Effector CD8-positive, alpha-beta T cell (primary cell): ENCODE data around the gene WEE1.
A peak's percentile ranks its signal among the peaks of the same experiment; 100 is the strongest.
"Not testable (repeated sequence)": the region's sequence is repeated elsewhere in the genome, so short reads cannot be mapped to it uniquely, and the experiment has no call there.

Experiments used
- DNase-seq: peaks from one replicate; lab custom pipeline; 2025; lab: John Stamatoyannopoulos, UW

WEE1 gene

GRCh38 chr11:9596926-9597464 lies 23.5 kb downstream of the WEE1 start:
- no peak for DNase-seq

DNA sequence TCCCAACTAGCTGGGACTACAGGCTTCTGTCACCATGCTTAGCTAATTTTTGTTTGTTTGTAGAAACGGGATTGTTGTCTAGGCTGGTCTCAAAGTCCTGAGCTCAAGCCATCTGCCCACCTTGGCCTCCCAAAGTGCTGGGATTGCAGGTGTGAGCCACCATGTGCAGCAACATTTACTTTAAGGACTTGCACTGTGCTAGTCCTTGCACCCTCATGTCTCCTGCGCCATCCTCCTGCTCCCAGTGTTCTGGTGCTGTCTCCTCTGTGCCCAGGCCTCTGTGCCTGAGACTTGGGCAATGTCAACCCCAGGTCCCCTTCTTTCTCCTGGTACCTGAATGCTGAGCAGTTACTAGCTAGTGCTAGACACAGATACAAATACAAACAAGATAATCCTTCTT lies 26.7 kb downstream of the WEE1 start:
- no peak for DNase-seq

GRCh38 chr11:9600644-9601036 lies 27.2 kb downstream of the WEE1 start:
- DNase-seq = no peak

DNA sequence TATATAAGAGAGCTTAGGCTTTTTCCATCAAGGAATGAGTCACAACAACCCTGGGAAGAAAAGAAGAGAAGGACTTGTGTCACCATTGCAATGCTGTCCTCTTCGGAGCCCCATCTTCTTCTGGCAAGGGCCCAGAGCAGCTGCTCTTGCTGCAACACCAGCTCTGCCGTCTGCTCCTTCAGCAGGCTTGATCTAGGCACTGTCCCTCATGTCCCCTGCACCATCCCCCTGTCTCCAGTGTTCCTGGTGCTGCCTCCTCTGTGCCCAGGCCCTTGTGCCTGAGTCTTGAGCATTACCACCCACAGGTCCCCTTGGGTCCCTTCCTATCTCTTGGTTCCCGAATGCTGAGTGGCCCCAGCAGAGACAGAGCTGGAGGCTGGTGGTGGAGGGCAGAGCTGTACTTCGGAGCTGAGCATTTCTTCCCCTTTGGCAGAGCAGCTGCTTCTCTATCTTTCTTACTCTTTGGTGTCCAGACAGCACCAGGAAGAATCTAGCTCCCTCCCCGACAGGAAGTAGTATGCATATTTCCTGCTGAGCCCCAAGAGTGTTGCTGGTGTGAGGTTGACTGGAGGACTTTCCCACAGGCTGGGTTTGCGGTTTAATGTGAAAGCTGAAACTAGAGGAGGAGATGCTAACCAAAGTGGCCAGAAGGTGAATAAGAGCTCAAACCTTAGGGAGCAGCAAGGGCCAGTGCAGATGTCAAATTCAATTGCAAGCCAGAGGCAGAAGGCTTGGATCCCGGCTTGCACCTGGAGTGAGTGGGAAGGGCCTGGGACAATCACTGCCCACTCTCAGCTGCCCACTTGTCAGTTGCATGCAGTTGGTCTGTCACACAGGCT lies 27.8 kb downstream of the WEE1 start:
- no peak for DNase-seq

DNA sequence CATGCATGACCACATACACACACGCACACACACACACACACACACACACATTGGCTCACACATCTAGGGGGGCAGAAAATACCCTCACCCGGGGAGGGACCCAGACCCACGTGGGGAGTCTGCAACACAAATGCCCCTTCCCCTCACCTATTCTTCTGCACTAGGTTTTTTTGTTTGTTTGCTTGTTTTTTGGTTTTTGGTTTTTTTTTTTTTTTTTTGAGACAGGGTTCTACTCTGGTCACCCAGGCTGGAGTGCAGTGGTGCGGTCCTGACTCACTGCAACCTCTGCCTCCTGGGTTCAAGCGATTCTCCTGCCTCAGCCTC lies 28.4 kb downstream of the WEE1 start:
- no peak for DNase-seq

DNA sequence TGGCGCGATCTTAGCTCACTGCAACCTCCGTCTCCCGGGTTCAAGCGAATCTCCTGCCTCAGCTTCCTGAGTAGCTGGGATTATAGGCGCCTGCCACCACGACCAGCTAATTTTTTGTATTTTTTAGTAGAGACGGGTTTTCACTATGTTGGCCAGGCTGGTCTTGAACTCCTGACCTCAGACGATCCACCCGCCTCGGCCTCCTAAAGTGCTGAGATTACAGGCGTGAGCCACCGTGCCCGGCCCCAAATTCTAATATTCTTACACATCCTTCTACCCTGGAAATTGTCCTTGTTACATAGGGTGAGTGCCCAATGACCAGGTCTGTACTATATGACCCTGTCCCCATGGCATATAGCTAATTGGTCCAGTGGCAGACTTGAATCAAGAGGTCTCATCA lies 29.7 kb downstream of the WEE1 start:
- DNase-seq = not testable (repeated sequence)

GRCh38 chr11:9604134-9604533 lies 30.7 kb downstream of the WEE1 start:
- no peak for DNase-seq

- no peak for DNase-seq
These were observed 32.3 kb downstream of the WEE1 start for GRCh38 chr11:9605742-9606141.

DNA sequence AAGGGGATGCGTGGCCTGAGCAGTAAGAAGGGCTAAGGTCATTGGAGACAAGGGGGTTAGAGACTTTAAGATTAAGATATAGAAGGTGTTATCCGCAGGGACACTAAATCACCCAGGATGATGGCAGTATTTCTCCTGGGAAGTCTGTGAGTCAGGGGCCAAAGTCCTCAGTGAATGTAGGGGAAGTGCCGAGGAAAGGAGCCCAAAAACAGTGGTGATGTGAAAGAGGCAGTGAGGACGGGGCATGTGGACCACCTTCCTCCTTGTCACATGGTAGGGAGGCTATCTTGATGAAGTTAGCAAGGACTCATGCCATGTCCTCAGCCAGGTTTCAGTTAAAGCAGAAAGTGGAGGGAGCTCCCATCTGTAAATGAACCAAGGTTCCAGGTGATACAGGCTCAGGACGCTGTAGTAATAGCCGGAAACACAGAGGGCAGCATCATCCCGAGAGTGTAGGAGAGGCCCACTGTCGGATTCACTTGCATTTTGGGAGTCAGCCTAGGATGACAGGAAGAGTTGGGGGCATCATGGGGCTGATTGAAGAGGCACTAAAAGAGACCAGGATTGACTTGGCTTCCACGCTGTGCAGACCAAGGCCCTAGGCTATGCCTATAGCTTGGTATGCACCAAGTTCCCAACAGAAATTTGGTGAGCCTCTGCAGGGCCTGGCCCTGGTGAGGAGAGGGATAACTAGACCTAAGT lies 33.5 kb downstream of the WEE1 start:
- DNase-seq = no peak

- DNase-seq = no peak
These were observed 34.0 kb downstream of the WEE1 start for GRCh38 chr11:9607511-9607899.

DNA sequence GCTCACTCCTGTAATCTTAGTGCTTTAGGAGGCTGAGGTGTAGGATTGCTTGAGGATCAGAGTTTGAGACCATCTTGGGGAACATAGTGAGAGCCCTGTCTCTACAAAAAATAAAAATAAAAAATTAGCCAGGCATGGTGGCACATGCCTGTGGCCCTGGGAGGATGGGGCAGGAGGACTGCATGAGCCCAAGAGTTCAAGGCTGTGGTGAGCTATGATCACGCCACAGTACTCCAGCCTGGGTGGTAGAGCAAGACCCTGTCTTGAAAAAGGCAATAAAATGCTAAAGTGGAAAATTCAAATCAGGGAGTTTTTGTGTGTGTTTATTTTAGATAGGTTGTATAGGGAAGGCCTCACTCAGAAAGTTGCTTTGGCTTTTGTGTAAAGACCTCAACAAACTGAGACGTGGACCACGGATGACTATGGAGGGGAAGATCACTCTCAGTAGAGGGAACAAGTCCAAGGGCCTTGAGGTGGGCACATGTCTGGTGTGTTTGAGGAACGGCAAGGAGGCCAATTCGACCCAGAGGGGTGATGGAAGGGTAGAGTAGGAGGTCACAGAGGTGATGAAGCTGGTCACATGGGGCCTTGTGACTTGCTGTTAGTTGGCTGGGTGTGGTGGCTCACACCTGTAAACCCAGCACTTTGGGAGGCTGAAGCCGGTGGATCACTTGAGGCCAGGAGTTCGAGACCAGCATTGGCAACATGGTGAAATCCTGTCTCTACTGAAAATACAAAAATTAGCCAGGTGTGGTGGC lies 35.7 kb downstream of the WEE1 start:
- DNase-seq = no peak

GRCh38 chr11:9609841-9610240 lies 36.4 kb downstream of the WEE1 start:
- DNase-seq = no peak

GRCh38 chr11:9613118-9613829 lies 39.8 kb downstream of the WEE1 start:
- DNase-seq = peak; percentile 71

GRCh38 chr11:9613830-9614762 lies 40.6 kb downstream of the WEE1 start:
- DNase-seq = peak; percentile 76

DNA sequence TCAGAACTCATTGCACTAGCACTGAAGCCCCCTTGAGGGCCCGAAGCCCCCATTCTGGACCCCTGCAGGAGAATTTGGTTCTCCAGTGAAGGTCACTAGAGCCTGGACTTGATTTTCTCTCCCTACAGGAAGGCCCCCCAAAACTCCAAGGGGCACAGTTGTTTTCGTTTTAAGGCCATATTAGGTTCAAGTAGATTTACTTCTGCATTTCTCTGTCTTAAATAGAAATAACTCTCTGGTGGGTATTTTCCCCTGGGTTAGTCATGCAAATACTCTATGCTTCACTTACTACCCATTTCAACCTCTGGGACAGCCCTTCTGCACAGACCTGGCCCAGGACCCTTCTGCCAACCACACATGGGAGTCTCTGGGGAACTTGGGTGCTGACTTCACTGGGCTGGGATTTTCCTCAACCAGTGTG lies 41.6 kb downstream of the WEE1 start:
- DNase-seq = no peak

- DNase-seq = no peak
These were observed 42.7 kb downstream of the WEE1 start for GRCh38 chr11:9616042-9616675.

- no peak for DNase-seq
These were observed 43.4 kb downstream of the WEE1 start for GRCh38 chr11:9616858-9617257.

GRCh38 chr11:9617940-9618339 lies 44.5 kb downstream of the WEE1 start:
- no peak for DNase-seq

DNA sequence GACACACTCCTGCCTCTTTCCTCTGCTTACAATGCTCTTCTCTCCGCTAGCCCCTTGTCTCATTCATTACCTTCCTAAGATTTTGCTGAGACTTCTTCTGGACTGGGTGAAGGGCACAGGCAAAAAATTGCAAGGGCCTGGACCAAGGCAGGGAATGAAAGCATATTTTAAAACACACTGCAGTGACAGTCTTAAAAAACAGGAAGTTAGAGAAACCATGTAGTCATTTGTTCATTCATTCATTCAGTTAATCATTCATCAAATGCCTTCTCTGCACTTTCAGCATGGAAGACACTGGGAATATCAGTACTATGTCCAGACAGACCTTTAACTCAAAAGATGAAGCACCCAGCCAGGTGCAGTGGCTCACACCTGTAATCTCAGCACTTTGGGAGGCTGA lies 45.5 kb downstream of the WEE1 start:
- no peak for DNase-seq

- DNase-seq = no peak
These were observed 46.5 kb downstream of the WEE1 start for GRCh38 chr11:9619971-9620370.
